GM21619 (cell line): ENCODE results near the gene PROC.

Source experiments
- ATAC-seq: cut with Tn5 transposase; IDR thresholded peaks from one replicate; pipeline ENCODE4 v1.9.1; 2021; ENCODE audit not compliant: unreplicated experiment

The PROC gene

DNA sequence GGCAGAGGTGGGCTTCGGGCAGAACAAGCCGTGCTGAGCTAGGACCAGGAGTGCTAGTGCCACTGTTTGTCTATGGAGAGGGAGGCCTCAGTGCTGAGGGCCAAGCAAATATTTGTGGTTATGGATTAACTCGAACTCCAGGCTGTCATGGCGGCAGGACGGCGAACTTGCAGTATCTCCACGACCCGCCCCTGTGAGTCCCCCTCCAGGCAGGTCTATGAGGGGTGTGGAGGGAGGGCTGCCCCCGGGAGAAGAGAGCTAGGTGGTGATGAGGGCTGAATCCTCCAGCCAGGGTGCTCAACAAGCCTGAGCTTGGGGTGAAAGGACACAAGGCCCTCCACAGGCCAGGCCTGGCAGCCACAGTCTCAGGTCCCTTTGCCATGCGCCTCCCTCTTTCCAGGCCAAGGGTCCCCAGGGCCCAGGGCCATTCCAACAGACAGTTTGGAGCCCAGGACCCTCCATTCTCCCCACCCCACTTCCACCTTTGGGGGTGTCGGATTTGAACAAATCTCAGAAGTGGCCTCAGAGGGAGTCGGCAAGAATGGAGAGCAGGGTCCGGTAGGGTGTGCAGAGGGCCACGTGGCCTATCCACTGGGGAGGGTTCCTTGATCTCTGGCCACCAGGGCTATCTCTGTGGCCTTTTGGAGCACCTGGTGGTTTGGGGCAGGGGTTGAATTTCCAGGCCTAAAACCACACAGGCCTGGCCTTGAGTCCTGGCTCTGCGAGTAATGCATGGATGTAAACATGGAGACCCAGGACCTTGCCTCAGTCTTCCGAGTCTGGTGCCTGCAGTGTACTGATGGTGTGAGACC is at the start of gene PROC:
PROC (plus strand) TSS at position 128 of the 812 bp plus-strand sequence. CDS start 1,516 bp downstream, outside the sequence.
- ATAC-seq = no peak

DNA sequence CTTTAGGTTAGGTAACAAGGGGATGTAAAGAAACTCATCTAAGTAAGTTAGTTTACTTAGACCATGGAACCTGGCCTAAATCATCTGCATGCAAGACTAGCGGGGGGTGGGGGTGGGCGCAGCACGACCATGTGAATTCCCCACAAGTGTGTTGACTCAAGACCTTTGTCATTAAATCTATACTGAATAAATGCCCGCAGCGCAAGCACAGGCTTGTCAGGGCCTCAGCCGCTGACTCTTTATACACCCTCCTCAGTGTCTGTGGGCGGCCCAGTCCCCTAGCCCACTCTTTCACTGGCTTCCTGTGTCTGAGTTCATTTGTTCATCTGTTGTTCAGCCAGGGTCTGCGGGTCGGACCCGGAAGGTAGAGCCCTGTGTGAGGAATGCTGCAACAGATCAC is 48.2 kb upstream of the PROC start:
- ATAC-seq = no peak

DNA sequence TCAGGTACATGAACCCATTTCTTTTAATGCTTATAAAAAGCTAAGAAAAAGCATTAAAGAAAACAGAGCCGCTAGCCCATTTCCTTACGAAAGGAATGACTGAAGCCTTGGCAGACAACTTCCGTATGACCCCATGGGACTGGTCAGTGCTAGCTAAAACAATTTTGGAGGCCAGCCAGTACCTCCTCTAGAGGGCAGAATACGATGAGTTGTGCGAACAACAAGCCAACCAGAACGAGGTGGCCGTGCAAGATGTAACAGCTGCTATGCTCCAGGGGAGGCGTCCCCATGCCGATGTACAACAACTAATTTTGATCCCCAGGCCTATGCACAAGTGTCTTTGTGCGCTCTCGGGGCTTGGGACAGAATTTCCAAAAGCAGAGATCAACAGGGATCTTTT is 47.2 kb upstream of the PROC start:
- no peak for ATAC-seq

DNA sequence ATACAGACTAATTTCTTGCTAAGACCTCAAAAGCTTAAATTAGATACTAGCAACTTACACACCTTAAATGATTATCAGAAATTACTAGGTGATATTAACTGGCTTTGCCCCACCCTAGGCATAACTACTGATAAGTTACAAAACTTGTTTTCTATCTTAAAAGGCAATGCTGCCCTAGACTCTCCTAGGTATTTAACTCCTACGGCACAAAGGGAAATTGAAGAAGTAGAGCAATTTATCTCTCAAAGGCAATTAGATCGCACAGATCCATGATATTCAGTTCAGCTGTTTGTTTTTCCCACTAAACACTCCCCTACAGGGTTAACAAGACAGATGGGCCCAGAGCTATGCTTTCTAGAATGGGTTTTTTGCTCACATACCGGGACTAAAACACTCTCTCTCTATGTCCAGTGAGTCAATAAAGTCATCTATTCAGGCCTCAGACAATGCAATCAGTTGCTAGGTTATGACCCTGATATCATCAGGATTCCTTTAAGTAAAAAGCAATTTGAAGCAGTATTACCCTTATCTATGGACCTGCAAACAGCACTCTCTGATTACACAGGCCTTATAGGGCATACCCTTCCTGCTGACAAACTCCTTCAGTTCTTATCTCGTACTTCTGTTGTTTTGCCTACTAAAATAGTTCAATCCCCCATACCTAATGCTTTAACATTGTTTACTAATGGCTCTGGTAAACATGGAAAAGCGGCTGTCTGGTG is 44.7 kb upstream of the PROC start:
- no peak for ATAC-seq

DNA sequence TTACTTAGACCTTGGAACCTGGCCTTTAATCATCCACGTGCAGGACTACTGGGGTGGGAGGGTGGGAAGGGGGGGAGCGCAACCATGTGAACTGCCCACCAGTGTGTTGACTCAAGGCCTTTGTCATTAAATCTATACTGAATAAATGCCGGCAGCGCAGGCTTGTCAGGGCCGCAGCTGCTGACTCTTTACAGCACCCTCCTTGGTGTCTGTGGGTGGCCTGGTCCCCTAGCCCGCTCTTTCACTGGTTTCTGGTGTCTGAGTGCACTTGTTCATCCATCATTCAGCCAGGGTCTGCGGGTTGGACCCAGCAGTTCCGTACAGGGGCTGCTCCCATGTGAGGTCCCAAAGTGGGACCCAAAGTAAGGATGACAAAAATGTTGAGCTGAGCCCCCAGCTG is 42.0 kb upstream of the PROC start:
- ATAC-seq = no peak

DNA sequence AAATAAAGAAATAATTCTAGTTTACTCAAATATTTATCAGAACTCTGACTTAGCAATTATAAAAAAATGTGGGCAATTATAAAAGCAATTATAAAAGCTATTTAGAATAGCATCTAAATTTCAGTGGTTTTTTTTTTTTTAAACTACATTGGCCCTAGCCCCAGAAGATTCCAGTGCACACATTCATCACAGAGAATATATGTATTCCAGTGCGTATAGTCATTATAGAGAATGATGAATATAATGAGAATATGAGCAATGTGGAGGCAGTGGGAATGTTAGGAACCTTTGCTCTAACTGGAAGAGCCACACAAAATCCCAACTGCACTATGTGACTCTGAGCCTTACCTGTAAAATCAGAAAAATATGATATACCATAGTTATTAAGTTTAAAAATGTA is 41.0 kb upstream of the PROC start:
- no peak for ATAC-seq

DNA sequence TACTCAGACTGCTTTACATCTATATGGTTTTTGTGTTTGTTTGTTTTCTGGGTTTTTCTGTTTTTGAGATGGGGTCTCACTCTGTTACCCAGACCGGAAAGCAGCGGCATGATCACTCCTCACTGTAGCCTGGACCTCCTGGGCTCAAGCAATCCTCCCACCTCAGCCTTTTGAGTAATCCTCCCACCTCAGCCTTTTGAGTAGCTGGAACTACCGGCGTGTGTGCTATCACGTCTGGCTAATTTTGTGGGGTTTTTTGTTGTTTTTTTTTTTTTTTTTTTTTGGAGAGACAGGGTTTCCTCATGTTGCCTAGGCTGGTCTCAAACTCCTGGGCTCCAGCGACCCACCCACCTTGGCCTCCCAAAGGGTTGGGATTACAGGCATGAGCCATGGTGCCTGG is 39.5 kb upstream of the PROC start:
- ATAC-seq = no peak

DNA sequence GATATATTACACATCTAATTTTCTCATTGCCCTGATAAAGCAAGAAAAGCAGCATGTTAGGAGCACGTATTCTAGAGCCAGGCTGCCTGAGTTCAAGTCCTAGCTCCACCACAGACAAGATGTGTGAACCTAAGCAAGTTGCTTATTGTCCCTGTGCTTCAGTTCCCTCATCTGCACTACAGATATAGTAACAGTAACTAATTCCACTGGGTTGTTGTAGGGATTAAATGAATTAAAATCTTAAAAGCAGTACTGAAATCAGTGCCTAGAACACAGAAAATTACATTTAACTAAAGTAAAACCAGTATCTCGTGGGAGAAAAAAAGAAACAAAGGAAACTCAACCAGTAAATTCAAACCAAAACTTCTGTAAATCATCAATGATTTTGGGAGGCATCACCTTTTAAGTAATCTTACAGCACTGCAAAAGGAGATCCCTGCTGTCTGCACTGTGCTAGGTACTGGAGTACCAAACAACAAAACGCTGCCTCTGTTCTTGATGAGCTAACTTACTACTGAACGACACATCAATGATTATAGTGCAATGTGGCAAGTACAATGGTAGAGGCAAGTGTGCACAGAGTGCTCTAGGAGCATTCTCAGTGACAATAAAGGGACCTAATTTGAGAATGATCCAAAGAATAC is 38.4 kb upstream of the PROC start:
- ATAC-seq = peak; percentile 73

DNA sequence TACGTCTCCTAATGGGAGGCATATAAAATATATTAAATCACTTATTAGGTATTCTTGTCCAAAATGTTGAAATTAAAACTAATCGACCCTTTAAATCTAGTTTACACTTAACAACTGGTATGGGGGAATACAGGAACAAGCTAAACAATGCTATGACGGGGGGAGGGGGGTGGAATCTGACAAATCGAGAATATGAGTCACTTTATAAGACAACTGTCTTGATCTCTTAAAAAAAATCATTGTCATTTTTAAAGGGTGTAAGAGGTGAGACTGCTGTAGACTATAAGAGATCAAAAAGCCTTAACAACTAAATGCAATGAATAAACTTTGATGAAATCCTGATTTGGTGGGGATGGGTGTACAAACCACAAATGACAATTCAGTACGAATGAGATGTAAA is 36.5 kb upstream of the PROC start:
- no peak for ATAC-seq

DNA sequence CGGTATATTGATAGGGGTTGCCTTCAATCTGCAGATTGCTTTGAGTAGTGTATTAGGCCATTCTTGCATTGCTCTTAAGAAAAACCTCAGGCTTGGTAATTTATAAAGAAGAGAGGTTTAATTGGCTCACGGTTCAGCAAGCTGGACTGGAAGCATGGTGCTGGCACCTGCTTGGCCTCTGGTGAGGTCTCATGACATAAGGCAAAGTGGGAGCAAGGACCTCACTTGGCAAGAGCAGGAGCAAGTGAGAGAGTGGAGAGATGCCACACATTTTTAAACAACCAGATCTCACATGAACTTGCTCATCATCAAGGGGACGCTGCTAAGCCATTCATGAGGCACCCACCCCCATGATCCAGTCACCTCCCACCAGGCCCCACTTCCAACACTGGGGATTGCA is 35.4 kb upstream of the PROC start:
- no peak for ATAC-seq

DNA sequence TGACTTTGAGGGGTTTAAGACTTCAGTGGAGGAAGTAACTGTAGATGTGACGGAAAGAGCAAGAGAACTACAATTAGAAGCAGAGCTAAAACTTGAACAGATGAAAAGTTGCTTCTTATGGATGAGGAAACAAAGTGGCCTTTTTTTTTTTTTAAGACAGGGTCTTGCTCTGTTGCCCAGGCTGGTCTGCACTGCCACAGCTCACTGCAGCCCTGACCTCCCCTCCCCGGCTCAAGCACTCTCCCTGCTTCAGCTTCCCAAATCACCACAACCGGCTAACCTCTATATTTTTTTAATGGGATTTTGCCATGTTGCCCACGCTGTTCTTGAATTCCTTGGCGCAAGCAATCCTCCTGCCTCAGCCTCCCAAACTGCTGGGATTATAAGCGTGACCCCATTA is 33.7 kb upstream of the PROC start:
- no peak for ATAC-seq

DNA sequence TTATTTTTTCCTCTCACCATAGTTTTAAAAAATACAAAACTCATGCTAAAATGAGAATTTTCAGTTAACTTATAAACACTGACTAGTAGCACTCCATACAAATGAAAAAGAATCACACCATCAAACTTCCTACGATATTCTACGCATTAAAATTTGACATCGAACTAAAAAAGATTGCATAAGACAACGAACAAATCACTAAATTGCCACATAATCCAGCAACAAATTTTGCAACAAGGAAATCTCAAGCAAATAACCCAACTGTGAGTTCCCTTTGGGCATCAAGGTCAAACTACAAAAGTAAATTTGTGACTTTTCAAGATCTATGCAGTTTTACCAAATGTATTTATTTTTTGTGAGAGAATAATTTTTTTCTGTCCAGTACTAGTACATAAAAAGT is 32.0 kb upstream of the PROC start:
- ATAC-seq = no peak

DNA sequence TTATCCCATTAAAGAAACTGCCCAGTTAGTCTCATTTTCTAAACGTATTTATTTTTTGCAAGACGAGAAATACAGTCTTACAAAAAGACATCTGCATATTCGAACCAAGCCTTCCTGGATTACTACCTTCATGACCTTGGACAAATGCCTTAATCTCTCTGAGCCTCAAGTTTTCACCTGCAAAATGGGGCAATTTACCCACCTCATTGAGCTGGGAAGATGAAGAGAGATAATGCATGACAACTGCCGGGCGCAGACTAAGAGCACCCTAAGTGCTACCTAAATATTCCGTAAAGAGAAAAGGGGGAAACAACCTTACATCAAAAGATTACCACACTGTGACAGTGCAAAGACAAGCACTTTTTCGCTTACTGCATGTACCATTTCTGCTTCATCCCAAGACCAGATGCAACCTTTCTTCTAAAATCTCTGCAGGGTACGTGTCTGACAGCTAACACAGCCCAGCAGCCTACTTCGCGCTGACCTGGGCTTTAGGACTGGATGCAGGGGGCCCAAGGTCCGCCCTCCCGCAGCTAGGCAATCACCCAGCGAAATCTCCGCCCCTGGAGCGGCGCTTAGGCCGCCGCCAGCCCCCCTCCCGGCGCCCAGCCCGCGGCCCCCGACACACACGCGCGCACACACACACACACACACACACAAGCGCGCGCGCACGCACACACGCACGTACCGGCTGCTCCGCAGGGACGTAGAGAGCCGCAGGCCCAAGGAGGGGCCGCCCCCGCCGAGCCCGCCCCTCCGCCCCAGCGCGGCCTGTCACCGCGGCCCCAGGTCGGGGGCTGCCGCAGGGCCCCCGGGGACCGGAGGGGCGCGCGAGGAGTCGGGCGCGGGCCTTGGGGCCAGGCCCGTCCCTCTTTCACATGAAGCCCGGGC is 31.2 kb upstream of the PROC start:
- ATAC-seq = peak; percentile 48

DNA sequence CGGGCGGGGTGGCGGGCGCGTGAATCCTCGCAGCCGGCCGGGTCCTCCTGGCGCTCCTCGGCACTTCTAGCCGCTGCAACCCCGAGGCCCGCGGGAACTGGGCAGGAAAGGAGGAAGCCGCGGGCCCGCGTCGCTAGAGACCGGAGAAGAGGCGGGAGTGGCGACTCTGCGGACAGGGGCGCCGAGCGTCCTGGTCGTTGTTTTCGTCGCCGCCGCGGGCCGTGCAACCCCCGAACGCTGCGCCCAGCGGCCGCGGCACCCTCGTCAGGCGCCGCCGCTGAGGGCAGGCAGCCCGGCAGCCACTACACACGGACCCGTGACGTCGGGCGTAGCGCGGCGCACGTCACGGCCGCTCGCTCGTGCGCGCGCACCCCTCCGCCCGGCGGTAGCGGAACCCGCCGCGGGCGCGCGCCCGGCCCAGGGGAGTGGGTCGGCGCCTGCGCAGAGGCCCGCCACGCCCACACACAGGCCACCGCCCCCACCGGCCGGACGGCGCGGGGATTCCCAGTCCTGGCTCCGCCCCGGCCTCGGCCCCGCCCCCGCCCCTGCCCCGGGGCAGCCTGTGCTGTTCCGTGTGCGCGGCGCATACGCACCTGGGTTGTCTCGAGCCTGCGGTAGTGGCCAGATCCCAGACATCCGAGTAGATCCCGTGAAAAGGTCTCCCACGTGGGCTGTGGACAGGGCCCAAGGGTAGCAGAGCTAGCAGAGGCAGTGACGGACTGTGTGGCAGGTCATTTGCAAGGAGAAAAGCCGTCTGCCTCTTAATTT is 30.4 kb upstream of the PROC start, which contains the start of gene MAP3K2:
MAP3K2 (minus strand) TSS at position 321 of the 768 bp plus-strand sequence. CDS start 44,846 bp downstream, outside the sequence.
- ATAC-seq = peak; percentile 73

DNA sequence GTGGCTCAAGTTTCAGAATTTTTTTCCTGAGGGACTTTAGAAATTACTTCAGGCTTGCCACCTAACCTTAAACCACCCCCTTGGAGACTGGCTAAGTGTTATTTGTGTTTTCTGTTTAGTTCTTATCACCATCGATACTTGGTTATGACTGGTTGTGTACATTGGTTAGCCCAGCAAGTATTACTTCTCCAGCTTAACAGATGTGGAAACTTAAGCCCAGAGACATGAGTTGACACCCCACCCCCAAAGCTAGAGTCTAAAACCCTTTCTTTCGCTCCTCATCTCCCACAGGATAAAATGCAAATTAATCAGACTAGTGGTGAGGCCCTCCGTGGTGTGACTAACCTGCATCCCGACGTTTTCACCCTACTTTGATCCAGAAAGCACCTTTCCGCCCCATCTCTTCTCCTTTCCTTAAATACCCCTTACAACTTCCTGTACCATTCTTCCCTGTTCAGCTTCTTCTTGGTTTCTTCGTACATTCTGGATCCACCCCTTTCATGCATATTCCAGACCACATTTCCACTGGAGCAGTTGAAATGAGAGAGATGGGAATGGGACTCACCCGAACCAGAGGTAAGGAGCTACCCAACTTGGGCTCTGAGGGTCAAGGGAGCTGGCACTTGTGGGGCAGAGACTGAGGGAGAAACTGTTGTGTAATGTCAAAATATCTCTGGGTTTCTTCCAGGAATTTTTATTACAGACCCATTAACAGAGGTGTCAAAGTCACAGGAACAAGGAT is 29.6 kb upstream of the PROC start:
- peak; percentile 20 for ATAC-seq

DNA sequence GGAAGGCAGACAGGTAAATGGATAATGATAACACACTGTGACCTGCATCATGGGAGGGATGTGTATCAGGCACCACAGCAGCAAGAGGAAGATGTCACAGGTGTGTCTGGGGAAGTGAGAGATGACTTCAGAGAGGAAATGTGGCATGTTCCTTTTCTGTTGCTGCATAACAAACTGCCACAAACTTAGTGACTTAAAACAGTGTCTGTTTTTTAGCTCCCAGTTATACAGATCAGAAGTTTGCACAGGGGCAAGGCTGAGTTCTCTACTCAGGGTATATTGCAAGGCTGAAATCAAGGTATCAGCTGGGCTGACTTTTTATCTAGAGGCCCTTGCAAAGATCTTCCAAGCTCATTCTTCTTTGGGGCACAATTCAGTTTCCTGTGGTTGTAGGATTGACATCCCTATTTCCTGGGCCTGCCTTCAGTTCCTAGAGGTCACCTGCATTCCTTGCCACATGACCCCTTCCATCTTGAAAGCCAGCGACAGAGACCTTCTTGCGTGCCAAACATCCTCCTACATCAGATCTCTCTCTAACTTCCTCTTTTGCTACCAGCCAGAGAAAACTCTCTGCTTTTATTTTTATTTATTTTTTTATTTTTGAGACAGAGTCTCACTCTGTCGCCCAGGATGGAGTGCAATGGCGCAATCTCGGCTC is 28.3 kb upstream of the PROC start:
- no peak for ATAC-seq

DNA sequence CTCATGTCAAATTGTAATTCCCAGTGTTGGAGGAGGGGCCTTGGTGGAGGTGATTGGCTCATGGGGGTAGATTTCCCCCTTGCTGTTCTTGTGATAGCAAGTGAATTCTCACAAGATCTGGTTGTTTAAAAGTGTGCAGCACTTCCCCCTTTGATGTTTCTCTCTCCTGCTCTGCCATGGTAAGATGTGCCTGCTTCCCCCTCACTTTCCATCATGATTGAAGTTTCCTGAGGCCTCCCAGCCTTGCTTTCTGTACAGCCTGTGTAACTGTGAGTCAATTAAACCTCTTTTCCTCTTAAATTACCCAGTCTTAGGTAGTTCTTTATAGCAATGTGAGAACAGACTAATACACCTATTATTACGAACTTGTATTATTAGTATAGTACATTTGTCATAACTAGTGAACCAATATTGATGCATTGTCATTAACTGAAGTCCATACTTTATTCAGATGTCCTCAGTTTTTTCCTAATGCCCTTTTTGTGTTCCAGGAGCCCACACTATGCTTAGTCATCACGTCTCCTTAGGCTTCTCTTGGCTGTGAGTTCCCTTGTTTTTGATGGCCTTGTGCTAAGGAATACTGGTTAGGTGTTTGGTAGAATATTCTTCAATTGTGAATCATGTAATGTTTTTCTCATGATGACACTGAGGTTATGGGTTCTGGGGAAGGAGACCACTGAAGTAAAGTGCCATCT is 25.9 kb upstream of the PROC start:
- ATAC-seq = no peak

DNA sequence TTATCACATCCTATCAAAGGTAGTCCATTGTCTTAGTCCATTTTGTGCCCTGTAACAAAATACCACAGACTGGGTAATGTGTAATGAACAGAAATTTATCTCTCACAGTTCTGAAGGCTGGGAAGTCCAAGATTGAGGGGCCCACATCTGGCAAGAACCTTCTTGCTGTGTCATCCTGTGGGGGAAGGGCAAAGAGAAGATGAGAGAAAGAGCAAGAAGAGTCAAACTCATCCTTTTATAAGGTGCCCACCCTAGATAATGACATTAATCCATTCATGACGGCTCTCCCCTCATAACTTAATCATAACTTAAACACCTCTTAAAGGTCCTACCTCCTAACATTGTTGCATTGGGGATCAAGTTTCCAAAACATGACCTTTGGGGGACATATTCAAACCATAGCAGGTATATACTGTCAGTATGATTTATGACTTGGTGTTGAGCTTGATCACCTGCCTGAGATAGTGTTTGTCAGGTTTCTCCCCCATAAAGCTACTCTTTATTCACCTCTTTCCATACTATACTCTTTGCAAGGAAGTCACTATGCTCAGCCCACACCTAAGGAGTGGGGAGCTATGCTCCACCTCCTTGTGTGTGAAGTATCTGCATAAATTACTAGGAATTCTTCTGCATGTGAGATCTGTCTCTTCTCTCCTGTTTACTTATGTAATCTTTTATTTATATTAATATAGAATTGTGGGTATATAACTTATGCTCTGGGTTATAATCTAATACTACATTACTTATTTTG is 25.2 kb upstream of the PROC start:
- no peak for ATAC-seq
